ENCODE measurements around the gene ADH5.

DNA sequence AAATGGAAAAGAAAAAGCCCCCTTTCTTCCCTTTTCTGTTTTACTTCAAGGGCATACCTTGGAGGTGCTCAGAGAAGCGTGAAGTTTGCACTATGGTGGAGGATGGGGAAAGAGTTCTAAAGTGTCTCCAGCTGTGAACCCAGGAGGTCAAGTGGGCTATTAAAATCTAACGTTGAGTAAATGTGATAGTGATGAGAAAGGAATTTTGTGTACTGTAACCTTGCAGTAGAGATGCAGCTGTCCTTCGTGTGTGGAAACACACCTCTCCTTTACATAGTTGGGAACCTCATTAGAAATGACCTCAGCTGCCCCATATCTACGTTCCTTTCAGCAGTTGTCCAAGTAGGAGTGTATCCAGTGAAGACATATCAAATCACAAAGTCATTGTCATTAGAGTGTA is 26.5 kb downstream of the ADH5 start:
- TF ChIP-seq CTCF (IDR thresholded peaks at IDR 0.05; ENCODE audit: low read depth, low read length, poor library complexity, severe bottlenecking) (no peak), EZH2phosphoT487 (IDR thresholded peaks at IDR 0.05; ENCODE audit: borderline replicate concordance, low read length) (no peak)
